Nephron (organoid): Measurements from ENCODE around the gene DUOXA1.

Experiments used
- H3K27ac Mint-ChIP-seq, 3 experiments: 2 replicates each; pipeline ENCODE4 v1.8.0; 2020; ENCODE audit warnings: mixed read lengths in 3 of 3, mild to moderate bottlenecking in 2 of 3, moderate library complexity in 1 of 3
- H3K27me3 Mint-ChIP-seq: 2 replicates; pipeline ENCODE4 v1.8.0; 2021; ENCODE audit warnings: low read depth, mild to moderate bottlenecking, moderate library complexity, mixed read lengths
- H3K36me3 Mint-ChIP-seq: 2 replicates; pipeline ENCODE4 v1.8.0; 2020; ENCODE audit warnings: low read depth, mixed read lengths
- H3K4me1 Mint-ChIP-seq: 2 replicates; pipeline ENCODE4 v1.8.0; 2020; ENCODE audit warnings: mixed read lengths
- H3K4me3 Mint-ChIP-seq, 3 experiments: 2 replicates each; pipeline ENCODE4 v1.8.0; 2020; ENCODE audit warnings: mild to moderate bottlenecking in 3 of 3, mixed read lengths in 3 of 3, moderate library complexity in 2 of 3
- H3K9me3 Mint-ChIP-seq: 2 replicates; pipeline ENCODE4 v1.8.0; 2020; ENCODE audit warnings: mixed read lengths
- CTCF ChIP-seq, 3 experiments: fragments of 200-600 bp; sonication (generic); IDR thresholded peaks; one replicate each; pipeline ENCODE4 v1.5.0; 2021; ENCODE audit warnings: antibody characterized with exemption in 3 of 3; ENCODE audit not compliant: unreplicated experiment in 3 of 3

The DUOXA1 gene

GRCh38 chr15:45123397-45123796 is 6.3 kb downstream of the DUOXA1 start:
- H3K4me1 Mint-ChIP-seq = peaks cover 3% of the 10 kb centered on the region
- H3K36me3 Mint-ChIP-seq = no peaks in the 10 kb centered on the region
- TF ChIP-seq CTCF (IDR thresholded peaks at IDR 0.05; ENCODE audit: unreplicated experiment in 3 of 3) = no peak
- peaks cover 2% of the 10 kb centered on the region for H3K9me3 Mint-ChIP-seq
- no peak overlapping the region for H3K4me3 Mint-ChIP-seq
- no peak overlapping the region for H3K27ac Mint-ChIP-seq
- H3K27me3 Mint-ChIP-seq = peaks cover 72% of the 10 kb centered on the region

- no peak overlapping the region for H3K4me3 Mint-ChIP-seq
- peaks cover 72% of the 10 kb centered on the region for H3K27me3 Mint-ChIP-seq
- H3K4me1 Mint-ChIP-seq = peaks cover 5% of the 10 kb centered on the region
- H3K9me3 Mint-ChIP-seq = peaks cover 2% of the 10 kb centered on the region
- no peak overlapping the region for H3K27ac Mint-ChIP-seq
- TF ChIP-seq CTCF (IDR thresholded peaks at IDR 0.05; ENCODE audit: unreplicated experiment in 3 of 3) = no peak
- no peaks in the 10 kb centered on the region for H3K36me3 Mint-ChIP-seq
Measured at GRCh38 chr15:45122719-45123118, 7.0 kb downstream of the DUOXA1 start.

- Mint-ChIP-seq H3K27ac (no peak overlapping the region), H3K4me1 (peaks cover 5% of the 10 kb centered on the region), H3K36me3 (no peaks in the 10 kb centered on the region), H3K4me3 (no peak overlapping the region), H3K27me3 (peaks cover 76% of the 10 kb centered on the region), H3K9me3 (peaks cover 2% of the 10 kb centered on the region)
- no peak for TF ChIP-seq CTCF (IDR thresholded peaks at IDR 0.05; ENCODE audit: unreplicated experiment in 3 of 3)
Measured at GRCh38 chr15:45121706-45122417, 7.8 kb downstream of the DUOXA1 start.

- Mint-ChIP-seq H3K27me3 (peaks cover 77% of the 10 kb centered on the region), H3K9me3 (peaks cover 2% of the 10 kb centered on the region), H3K4me3 (no peak overlapping the region), H3K27ac (no peak overlapping the region), H3K36me3 (no peaks in the 10 kb centered on the region), H3K4me1 (peaks cover 5% of the 10 kb centered on the region)
- TF ChIP-seq CTCF (IDR thresholded peaks at IDR 0.05; ENCODE audit: unreplicated experiment in 3 of 3) = no peak
Measured at GRCh38 chr15:45121020-45121419, 8.7 kb downstream of the DUOXA1 start.

- TF ChIP-seq CTCF (IDR thresholded peaks at IDR 0.05; ENCODE audit: unreplicated experiment in 3 of 3) = no peak
- peaks cover 77% of the 10 kb centered on the region for H3K27me3 Mint-ChIP-seq
- H3K27ac Mint-ChIP-seq = no peak overlapping the region
- H3K4me1 Mint-ChIP-seq = peaks cover 5% of the 10 kb centered on the region
- H3K4me3 Mint-ChIP-seq = no peak overlapping the region
- no peaks in the 10 kb centered on the region for H3K36me3 Mint-ChIP-seq
- peaks cover 2% of the 10 kb centered on the region for H3K9me3 Mint-ChIP-seq
Measured at GRCh38 chr15:45120081-45120972, 9.4 kb downstream of the DUOXA1 start.
